NCI-H1105 treated with DMSO at 0.1 percent for 48 hours (cell line): ENCODE measurements around the gene ZMYND8.
A peak's percentile ranks its signal among the peaks of the same experiment; 100 is the strongest.
"Not testable (repeated sequence)": the region's sequence is repeated elsewhere in the genome, so short reads cannot be mapped to it uniquely, and the experiment has no call there.

ENCODE experiments used
- DNase-seq: peaks from one replicate; lab custom pipeline; 2025; lab: John Stamatoyannopoulos, UW

ZMYND8 gene

DNA sequence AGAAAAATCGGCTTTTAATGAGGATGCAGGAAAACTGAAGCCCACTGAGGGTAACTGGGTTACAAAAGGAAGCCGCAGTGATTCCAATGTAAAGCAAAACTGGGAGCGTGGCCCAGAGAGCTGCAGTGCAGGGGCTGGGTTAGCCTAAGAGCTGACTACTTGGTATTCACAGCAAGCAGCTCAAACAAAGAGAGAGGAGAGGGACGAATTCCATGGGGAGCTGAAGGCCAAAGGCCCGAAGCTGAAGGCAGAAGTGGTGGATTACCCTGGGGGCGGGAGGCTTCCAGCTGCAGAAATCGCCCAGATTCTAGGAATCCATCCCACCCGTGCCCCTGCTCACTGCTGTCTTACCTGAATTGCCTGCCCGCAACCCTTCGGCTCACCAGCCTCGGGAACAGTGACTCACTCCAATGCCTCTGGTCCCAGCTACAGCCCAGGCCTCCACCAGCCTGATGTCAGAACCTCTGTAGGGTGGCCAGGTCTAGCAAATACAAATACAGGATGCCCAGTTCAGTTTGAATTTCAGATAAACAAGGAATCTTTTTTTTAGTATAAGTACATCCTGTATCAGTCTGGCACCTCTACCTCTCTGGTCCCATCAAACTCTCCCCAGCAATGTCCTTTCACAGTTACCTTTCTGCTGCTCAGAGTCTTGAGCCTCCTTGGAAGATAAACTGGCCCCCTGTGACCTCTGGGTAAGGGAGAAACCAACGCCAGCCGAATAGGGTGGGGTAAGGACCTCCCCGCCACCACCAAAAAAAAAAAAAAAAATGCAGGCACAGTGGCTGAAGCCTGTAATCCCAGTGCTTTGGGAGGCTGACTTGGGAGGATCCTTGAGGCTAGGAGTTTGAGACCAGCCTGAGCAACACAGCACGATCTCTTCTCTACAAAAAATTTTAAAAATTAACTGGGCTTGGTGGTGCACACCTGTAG is 14.6 kb upstream of the ZMYND8 start:
- no peak for DNase-seq

DNA sequence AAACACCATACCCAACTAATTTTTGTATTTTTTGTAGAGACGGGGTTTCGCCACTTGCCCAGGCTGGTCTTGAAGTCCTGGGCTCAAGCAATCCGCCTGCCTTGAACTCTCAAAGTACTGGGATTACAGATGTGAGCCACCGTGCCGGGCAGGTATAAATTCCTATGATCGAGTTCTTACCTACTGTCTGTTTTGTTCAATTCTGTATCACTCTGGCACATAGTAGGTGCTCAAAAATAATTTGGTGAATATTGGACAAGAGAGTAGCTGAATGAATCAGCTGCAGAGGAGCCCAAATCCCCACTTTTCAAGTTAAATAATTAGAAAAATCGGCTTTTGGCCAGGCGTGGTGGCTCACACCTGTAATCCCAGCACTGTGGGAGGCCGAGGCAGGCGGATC is 13.7 kb upstream of the ZMYND8 start:
- no peak for DNase-seq

DNA sequence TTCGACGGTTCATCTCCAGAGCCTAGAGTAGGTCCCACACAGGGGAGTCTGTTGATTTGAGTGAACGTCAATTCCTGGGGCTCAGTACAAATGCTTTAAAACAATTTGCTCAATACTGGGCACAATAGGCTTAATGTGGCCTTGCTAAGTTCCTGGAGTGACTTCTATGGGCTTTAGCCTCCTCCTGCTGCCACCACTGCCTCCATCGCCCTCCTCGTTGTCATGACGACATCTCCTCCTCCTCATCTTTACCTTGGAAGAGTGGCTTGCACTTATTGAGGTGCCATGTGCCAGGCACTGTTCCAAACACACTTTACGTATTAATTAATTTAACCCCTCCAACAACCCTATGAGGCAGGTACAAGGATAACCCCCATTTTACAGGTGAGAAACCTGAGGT is 11.8 kb upstream of the ZMYND8 start:
- DNase-seq: no peak

DNA sequence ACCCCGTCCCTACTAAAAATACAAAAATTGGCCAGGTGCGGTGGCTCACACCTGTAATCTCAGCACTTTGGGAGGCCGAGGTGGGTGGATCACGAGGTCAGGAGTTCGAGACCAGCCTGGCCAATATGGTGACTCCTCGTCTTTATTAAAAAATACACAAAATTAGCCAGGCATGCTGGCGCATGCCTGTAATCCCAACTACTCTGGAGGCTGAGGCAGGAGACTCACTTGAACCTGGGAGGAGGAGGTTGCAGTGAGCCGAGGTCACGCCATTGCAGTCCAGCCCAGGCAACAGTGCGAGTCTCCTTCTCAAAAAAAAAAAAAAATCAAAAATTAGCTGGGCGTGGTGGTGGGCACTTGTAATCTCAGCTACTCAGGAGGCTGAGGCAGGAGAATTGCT is 9.8 kb upstream of the ZMYND8 start:
- not testable (repeated sequence) for DNase-seq

DNA sequence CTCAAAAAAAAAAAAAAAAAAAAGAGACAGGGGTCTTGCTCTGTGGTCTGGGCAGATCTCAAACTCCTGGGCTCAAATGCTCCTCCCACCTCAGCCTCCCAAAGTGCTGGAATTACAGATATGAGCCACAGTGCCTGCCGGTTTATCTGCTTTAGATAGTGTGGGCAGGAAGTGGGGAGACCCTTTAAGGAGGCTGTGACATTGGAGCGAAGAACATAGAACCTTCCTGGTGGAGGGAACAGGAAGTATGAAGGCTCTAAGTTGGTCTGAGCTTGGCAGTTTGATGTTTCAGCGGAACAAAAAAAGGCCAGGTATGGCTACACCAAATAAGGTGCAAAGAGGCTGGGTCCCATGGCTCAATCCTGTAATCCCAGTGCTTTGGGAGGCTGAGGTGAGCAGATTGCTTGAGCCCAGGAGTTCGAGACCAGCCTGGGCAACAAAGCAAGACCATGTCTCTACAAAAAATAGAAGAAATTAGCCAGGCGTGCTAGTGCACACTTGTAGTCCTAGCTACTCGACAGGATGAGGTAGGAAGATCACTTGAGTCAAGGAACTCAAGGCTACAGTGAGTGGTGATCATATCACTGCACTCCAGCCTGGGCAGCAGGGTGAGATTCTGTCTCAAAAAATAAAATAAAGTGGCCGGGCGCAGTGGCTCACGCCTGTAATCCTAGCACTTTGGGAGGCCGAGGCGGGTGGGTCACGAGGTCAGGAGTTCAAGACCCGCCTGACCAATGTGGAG is 8.7 kb upstream of the ZMYND8 start:
- DNase-seq: no peak

DNA sequence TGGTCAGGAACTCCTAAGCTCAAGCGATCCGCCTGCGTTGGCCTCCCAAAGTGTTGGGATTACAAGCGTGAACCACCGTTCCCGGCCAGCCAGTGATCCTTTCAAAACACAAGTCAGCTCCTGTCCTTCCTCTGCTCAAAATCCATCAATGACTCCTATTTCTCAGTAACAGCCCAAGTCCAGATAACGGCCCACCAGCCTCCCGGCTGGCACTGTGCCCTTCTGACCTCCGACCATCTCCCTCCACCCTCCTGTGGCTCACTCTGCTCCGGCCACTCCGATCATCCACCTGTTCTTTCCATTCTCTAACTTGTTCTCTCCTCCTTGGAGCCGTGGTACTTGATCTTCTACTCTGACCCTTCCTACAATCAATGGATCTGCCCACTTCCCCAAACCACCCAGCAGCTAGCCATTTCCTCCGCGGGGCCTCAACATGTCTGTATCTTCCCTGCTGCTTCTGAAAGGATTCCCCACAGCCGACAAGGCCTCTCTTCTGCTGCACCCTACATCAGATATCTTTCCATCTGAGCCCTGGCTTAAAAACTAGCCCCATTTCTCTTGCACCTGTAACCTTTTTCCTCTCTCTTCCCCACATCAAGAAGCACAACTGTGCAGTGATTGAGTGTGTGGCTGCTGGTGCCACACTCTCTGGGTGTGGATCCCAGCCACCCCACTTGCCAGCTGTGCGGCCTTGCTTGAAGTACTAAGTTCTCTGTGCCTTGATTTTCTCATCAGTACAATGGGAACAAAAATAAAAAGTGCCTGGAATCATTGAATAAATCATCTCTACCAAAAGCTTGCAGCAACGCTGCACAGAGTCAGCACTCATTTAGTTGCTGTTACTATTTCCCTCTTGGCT is 6.1 kb upstream of the ZMYND8 start:
- no peak for DNase-seq

DNA sequence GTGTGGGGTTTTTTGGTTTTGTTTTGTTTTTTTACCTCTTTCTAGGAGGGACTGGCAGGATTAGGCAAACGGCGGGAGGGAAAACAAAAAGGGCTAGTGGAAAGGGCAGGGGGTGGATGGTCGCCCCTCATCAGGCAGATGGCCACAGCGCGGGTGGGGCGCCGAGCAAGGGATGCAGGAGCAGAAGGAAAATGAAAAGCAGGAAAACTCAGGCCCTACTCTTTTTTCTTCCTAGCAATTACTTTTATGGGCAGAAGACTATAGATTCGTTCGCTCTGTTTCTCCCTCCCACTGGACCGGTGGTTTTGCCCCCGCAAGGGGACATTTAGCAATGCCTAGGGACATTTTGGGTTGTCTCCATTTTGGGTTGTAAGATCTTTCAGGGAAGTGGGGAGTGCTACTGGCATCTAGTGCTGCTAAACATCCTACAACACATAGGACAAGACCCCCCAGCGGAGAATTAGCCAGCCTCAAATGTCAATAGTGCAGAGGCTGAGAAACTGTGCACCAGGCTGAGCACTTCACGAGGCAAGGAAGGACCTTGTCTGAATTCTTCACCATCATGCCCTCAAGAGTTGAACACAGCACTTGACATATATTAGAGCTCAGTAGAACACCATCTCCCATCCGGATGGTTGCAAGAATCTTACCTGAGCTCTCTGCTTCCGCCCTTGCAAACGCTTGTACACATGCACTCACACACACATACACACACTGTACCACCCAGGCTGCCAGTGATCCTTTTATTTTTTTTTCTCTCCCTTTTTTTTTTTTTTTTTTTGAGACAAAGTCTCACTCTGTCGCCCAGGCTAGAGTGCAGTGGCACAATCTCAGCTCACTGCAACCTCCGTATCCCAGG is 4.8 kb upstream of the ZMYND8 start:
- DNase-seq: no peak

DNA sequence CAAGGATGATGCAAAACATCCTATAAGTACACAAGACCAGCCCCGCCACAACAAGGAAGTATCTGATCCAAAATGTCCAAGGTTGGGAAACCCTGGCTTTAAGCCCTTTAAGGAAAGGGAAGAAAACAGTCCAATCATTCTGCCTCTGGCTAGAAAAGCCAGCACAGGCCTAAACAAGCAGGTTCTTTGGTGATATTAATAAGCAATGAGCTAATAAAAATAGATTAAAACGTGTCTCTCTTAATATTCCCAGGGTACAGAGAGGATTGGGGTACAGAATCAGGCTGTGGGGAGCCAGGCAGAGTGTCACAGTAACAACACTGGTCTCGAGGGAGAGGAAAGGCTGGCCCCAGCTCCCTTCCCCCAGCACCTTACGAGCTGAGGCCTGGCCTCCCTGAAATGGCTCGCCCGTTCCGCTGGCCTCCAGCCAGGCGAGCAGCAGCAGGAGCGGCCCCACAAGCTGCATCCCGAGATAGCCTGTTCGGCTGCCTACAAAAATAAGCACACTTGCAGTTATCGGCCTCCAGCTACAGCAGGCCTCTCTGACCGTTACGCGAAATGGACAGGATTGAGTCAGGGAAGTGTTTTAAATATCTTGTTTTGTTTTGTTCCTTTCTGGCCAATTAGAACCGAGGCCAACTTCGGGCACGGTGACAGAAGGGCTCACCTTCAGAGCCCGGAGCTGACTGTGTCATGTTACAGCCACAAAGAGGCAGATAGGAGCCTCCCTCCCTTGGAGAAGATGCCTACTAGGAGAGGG is 4.0 kb upstream of the ZMYND8 start:
- DNase-seq: peak; percentile 95

DNA sequence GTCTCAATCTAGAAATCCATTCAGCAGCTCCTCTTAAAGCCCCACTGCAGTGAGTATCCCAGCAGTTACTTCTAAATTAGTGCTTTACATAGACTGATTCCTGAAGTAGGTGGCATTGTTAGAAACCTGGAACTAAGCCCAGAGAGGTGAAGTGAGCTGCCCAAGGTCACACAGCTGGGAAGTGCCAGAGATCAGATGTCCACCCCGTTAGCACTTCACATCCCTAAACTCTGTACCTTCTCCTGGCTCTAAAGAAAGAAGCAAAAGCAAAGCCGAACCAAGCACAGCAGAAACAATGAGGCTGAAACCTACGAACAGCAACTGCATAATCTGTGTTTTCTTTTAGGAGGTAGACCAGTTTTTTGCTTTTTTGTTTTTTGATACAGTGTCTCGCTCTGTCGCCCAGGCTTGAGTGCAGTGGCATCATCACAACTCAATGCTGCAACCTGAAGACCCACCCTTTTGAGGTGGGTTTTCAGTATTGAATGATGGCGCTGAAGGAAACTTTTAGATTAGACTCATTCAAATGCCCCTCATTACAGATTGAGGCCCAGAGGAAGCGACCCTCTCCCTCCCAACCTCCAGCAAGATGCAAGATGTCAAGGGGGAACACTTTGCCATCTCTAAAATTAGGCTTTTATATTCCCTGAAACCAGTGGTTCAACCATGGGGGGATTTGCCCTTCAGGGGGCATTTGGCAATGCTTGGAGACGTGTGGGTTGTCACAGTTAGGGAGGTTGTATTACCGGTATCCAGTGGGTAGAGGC is 3.2 kb upstream of the ZMYND8 start:
- DNase-seq: no peak

DNA sequence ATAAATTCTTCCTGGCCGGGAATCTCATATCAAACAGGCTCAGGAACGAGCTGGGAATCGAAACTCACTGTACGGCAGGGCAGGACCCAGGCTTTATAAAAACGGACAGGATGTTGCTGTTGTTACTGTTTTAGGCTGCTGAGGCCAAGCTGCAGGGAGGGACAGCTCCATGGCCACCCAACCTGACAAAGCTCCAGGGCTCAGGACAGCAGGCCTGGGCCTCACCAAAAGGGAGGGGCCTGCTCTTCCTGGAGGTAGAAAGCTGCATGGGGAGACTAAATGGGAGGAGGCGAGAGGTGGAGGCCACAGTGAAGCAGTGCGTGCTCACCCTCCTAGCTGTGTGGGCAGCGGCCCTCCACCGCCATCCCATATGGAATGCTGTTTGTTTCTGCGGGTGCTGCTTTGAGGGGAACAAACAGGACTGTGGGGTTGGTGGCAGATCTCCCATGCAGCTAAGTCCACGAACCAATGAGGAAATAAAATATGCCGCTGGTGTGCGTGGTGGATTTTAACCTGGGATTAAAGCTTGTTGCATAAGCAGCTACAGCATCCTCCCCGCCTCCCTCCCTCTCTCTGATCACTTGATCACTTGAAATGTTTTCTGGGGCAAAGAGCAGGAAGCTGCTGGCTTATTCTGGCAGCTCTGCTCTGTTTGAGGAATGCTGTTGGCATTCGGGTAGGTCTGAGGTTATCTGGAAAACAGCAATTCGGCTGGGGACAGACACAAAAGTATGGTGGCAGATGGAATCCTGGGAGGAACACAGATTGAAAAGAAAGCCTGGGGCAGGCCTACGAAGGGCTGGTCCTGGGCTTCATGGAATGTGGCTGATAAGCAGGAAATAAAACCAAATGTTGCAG is 2.4 kb upstream of the ZMYND8 start:
- no peak for DNase-seq

DNA sequence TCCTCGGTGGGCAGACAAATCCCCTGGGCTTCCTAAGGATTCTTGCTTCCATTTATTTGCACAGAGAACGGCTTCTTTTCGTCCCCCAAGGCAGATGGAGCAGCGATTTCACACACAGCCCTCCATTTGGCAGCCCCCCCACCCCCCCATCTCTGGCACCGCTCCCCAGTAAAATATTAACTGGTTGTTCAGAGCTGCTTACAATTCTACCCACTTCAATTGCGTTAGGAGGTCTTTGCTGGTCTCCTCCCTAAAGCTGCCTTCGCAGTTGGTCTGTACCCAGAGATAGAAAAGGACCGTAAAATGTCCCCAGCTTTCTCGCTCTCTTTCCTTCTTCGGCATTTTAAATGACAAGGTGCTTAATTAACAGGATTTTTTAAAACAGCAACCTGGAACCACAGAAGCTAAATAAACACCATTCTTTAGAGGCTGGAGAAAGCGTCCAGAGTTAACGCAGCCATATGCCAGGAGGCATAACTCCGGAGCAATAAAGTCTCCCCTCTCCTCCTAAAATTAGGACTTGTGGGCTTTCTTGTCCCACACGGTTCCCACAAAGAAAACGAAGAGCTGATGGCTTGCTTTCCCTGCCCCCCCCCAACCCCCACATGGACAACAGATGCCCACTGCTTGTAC is 1.7 kb upstream of the ZMYND8 start:
- no peak for DNase-seq

DNA sequence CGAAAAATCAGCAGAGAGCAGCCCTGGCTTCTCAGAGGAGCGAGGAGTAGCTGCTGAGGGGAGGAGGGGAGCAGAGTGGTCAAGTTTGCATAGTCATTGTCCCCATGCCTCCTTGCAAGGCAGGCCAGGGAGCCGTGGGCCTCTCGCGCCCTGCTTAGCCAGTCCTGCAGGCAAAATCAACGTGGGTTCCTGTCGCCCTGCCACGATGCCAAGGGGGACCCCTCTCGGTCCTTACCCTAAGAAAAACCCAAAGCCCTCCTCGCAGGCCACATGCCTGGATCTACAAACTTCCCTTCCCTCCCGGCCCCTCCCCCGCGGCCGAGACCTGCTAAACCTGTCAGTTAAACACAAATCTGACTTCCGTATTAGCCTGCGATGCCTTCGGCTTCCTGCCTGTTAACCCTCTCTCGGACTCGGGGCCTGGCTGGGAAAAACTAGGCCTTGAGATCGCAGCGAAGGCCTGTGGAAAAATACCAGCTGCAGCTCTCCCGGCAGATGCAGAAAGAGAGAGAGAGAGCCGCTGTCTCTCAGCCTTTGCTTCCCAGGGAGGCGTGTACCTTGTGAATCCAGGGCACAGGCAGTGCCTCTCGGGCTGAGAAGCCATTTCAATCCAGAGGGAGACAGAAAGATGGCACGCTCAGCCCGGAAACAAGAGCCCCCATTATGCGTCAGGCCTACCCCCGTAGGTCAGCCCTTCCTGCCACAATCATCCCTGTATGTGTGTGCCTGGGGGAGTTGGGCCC is 968 bp upstream of the ZMYND8 start:
- peak; percentile 79 for DNase-seq

DNA sequence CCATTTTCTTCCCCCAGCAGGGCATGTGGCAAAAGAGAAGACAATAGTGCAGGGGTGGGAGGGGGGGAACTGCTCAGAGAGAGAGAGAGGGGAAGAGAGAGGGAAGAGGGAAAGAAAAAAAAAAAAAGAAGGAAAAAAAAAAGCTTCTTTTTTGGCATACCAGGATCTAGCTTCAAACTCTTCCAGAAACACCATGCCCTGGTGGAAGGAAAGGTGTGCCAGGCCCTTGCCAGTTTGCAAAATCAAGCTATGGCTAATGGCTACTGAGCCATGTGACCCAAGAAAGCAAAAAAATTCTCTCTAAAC is 326 bp downstream of the ZMYND8 start:
- DNase-seq: no peak

DNA sequence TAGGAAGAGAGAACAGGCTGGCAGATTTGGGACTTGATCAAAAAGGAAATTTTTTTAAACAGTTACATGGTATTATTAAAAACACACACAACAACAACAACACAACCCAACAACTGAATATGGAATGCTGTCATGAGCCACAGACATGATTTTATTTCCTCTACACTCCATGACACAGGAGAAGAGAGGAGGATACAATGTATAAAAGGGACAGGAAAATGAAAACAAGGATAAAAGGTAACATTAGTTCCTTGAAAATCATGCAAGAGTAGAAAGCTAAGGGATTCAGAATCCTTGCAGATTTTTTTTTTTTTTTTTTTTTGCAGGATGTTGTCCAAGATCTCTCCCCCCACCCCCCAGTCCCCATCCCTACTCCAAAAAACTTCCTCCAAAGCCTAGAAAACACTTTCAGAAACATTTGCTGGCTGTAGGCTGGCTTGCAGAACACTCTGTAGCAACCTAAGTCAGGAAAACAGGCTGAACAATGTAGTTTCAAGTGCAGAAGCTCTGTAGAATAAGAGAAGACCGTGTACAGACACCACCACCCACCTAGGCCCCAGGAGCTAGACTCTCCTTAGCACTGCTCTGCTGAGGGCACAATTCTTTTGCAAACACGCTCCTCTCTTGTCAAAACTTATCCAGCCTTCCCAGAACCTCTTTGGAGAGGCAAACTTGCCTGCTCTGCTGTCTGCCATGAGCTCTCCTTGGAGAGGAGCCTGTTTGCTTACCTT is 845 bp downstream of the ZMYND8 start:
- DNase-seq: peak; percentile 50

DNA sequence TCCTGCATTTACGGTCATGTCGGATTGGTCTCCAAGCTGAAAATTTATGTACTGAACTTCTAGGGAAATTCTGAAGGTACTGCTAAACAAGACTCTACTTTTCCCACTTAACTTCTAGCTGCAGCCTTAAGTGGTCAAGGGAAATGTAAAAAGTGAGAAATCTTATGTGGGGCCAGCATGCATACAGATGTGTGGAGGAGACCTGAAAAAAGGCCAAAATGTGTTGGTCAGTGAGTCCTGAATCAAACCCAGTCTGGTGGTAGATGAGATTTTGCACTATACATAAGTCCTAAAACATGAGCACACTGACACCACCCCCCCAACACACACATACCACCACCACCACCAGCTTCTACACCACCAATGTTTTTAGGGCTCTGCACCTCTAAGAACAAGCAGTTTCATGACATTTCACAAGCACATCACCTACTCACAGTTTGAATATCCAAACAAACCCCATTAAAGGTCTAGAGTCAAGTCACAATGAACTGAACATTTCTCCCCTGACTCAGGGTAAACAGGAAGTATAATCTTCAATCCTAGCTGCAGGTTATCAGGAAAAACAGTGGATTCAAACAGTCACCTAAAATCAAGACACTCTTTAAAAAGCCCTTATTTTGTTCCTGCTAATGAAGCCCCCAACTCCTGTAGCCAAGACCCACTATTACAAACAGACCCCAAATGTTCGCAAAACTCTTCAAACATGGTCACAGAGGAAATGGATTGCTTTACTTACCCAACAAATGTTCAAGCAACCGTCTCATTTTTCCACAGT is 1.6 kb downstream of the ZMYND8 start:
- no peak for DNase-seq

DNA sequence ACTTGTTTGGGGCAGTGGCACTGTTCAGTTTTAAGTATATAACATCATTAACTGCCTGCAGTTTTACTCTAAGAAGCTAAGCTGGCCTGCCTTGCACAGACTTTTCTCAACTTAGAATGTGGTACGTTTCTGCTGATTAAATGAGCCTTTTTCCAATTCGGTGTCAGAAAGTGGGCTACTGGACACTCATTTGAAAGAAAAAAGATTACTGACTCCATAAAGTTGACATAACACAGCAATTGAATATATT is 2.1 kb downstream of the ZMYND8 start:
- no peak for DNase-seq
